Activated T-helper 2 cell treated with anti-CD3 and anti-CD28 coated beads, Interferon-gamma antibody, Interleukin-2, Interleukin-4, amounts not matched to agents 10 μg/mL and 5 μg/mL and 100 μg/mL, durations not matched to agents 14 hours and 24 hours and 36 hours (primary cell): ENCODE data around the gene NUB1. TPM values are rescaled to one million over a fixed set of nuclear protein-coding genes. Genes with fewer than 3 reads are reported as not detected.

Experiments used
- DNase-seq: peaks from one replicate; pipeline ENCODE4 v3.0.0; 2021; ENCODE audit warnings: low spot score
- H3K27ac Mint-ChIP-seq: one replicate; pipeline ENCODE4 v1.8.0; 2021; ENCODE audit warnings: mixed read lengths
- H3K27me3 Mint-ChIP-seq: one replicate; pipeline ENCODE4 v1.8.0; 2021; ENCODE audit warnings: low read depth, mixed read lengths
- H3K36me3 Mint-ChIP-seq: one replicate; pipeline ENCODE4 v1.8.0; 2021; ENCODE audit warnings: low read depth, mixed read lengths
- H3K4me1 Mint-ChIP-seq: one replicate; pipeline ENCODE4 v1.8.0; 2021; ENCODE audit warnings: low read depth, mixed read lengths
- H3K4me3 Mint-ChIP-seq: one replicate; pipeline ENCODE4 v1.8.0; 2021; ENCODE audit warnings: low read depth, mild to moderate bottlenecking, moderate library complexity, mixed read lengths
- H3K9me3 Mint-ChIP-seq: one replicate; pipeline ENCODE4 v1.8.0; 2021; ENCODE audit warnings: mixed read lengths
- intact Hi-C: fragments of 100-400 bp; cut with micrococcal nuclease; formaldehyde crosslinking; loops from one replicate; pipeline ENCODE4 v1.15.1; 2023
- total RNA-seq: library from RNA; stranded (reverse); gene quantifications from 2 replicates; pipeline ENCODE4 v1.2.3, GENCODE V29; 2022

The NUB1 gene
- total RNA-seq, 1 donor from 2014 or later = 57.0 TPM

GRCh38 chr7:151427705-151428377, 86.2 kb downstream of the NUB1 start:
- Mint-ChIP-seq H3K27me3 (peaks cover 9% of the 10 kb centered on the region), H3K4me3 (no peak overlapping the region), H3K27ac (no peak overlapping the region), H3K9me3 (no peaks in the 10 kb centered on the region), H3K4me1 (peaks cover 27% of the 10 kb centered on the region), H3K36me3 (no peaks in the 10 kb centered on the region)
- no peak for DNase-seq
- intact Hi-C loops = loop anchor here (2.0 kb wide), 1 partner anchor 13 kb away; no protein-coding TSS in a partner anchor

Other genes starting within 250 kb of the NUB1 start
- not detected in 2 replicates for gene GBX1, start 174.1 kb upstream of the NUB1 start, total RNA-seq
- gene ASB10, start 154.6 kb upstream of the NUB1 start, total RNA-seq = not detected in 2 replicates
- not detected in 2 replicates for gene H2BK1, start 131.3 kb upstream of the NUB1 start, total RNA-seq
- gene ABCF2, start 114.6 kb upstream of the NUB1 start, total RNA-seq = 63.4 and 69.2 TPM in 2 replicates
- 43.8 and 46.0 TPM in 2 replicates for gene CHPF2, start 109.3 kb upstream of the NUB1 start, total RNA-seq
- gene SMARCD3, start 93.1 kb upstream of the NUB1 start, total RNA-seq = 2.9 and 3.3 TPM in 2 replicates
- not detected in 2 replicates for gene WDR86, start 68.2 kb downstream of the NUB1 start, total RNA-seq
- gene CRYGN, start 98.3 kb downstream of the NUB1 start, total RNA-seq = not detected in 2 replicates
- 52.8 and 60.5 TPM in 2 replicates for gene RHEB, start 178.1 kb downstream of the NUB1 start, total RNA-seq